Muscle of arm (tissue), 12 donors: ENCODE results near the gene TMCC3. TPM values are rescaled to one million over a fixed set of nuclear protein-coding genes. Genes with fewer than 3 reads are reported as not detected.
"Not testable (repeated sequence)": the region's sequence is repeated elsewhere in the genome, so short reads cannot be mapped to it uniquely, and the experiment has no call there.

Experiments used
- DNase-seq: peaks from one replicate; pipeline ENCODE4 v3.0.0-alpha.2; 2013
- polyA plus RNA-seq, 12 donors: library from polyadenylated mRNA; unstranded; fragments of 120-200 nt; gene quantifications; one replicate each; pipeline ENCODE4 v1.2.1, GENCODE V29; 2013; ENCODE audit not compliant: insufficient read length in 12 of 12

TMCC3 gene
- polyA plus RNA-seq, 12 donors, result 12.6 to 29.1 (median 25.4) TPM; not detected in 1

GRCh38 chr12:94603434-94604365, 46.7 kb downstream of the TMCC3 start:
- no peak for DNase-seq

DNA sequence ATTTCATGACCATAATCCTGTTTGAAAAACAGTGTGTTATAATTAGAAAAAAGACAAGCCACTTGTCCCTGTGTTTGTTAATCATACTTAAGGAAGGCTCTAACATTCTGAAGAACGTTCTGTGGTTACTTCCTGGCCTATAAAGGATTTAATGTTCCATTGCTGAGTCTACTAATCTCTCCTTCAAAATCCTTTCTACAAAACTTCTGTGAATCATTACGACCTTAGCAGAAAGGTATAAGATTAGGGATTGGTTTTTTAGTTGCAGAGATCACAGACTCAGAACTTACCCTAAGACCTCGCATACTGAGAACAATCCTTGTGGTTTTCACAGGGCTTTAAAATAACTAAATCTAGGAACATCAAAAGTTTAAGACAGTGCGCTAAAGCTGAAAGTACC, 48.3 kb downstream of the TMCC3 start:
- no peak for DNase-seq

DNA sequence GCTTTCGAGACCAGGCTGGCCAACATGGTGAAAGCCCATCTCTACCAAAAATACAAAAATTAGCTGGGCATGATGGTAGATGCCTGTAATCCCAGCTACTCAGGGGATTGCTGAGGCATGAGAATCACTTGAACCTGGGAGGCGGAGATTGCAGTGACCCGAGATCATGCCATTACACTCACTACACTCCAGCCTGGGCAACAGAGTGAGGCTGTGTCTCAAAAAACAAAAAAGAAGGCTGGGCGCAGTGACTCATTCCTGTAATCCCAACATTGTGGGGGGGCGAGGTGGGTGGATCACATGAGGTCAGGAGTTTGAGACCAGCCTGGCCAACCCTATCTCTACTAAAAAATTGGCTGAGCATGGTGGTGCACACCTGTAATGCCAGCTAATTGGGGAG, 49.0 kb downstream of the TMCC3 start:
- not testable (repeated sequence) for DNase-seq

DNA sequence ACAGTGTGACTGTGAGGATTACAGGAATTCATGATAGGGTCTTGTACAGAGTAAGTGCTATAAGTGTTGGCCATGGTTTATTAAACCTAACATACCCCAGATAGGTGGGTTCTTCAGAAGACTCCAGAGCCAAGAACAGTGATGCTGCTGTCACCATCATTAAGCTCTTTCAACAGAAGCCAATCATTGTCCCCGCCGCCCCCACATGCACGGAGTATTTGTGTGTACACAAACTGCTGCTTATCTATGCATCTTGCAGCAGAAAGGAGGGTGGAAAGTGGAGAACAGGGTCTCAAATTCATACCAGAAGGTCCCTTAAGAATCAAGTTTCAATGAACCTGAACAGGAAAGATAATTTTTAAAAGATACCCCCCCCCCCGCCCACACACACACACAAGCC, 51.2 kb downstream of the TMCC3 start:
- no peak for DNase-seq

DNA sequence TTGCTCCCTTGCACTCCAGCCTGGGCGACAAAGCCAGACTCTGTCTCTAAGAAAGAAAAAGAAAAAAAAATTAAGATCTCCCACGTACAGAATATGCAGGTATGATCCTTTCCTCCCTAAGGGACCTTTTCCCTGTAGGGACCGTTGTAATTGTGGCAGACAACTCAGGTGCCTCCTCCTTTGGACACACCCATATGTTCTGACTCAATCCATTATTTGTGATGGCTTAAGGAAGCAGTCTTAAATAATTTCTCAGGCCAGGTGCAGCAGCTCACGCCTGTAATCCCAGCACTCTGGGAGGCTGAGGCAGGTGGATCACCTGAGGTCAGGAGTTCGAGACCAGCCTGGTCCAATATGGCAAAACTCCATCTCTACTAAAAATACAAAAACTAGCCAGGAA, 53.1 kb downstream of the TMCC3 start:
- DNase-seq, result no peak

- DNase-seq, result no peak
These were observed 53.8 kb downstream of the TMCC3 start for GRCh38 chr12:94596596-94596995.

DNA sequence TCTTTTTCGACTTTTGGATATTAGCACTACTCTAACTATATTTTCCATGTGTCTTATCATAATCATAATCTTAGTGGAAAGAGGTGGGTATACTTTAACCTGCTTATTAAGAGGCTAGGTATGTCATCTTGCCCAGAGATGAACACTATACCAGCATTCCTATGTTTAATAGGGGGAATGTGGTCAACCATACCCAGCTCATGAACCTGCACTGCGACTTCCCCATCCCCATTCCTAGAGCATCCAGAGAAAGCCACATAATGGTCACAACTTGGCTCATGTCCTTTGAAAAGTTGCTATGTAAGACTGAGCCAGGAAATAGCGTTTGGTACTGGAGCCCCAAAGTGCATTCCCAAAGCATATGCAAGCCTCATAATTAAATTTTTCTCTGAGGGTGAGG, 55.2 kb downstream of the TMCC3 start:
- no peak for DNase-seq

- DNase-seq, result no peak
These were observed 55.9 kb downstream of the TMCC3 start for GRCh38 chr12:94594443-94594825.

DNA sequence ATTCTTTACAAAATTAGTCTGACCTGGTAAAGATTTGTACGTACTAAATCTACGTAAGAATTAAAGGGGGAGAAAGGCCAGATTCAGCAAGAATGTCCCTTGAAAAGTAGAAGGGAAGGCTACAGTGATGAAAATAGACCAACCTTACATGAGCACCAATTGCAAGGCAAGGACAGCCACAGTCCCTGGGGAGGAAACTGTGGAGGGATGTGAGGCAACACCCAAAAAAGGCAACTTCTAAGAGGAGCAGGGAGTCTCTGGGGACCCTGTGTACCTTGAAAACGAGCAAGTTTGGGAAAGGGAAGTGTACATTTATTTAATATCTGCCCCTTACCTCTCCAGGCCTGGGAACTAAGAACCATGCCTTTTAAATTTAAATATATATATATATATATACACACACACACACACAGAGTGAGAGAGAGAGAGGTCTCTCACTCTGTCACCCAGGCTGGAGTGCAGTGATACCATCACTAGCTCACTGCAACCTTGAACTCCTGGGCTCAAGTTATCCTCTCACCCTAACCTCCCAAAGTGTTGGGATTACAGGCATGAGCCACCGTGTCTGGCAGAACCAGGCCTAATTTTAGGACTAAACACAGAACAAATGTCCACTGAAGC, 56.4 kb downstream of the TMCC3 start:
- DNase-seq, result no peak

- not testable (repeated sequence) for DNase-seq
These were observed 57.6 kb downstream of the TMCC3 start for GRCh38 chr12:94592723-94593122.

DNA sequence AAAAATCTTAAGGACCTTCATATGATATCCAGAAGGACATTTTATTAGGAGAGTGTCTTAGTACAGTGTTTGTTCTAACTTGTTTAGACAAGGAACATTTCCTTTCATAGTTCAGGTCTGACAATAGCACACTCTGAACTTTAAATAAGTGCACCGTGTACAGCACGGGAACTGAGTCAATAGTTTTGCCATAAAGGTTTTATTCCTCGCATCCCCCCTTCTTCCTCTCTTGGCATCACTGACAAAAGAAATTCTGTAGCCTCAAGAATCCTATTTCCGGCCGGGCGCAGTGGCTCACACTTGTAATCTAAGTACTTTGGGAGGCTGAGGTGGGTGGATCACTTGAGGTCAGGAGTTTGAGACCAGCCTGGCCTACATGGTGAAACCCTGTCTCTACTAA, 58.3 kb downstream of the TMCC3 start:
- DNase-seq, result no peak

- no peak for DNase-seq
These were observed 59.9 kb downstream of the TMCC3 start for GRCh38 chr12:94590428-94590827.

DNA sequence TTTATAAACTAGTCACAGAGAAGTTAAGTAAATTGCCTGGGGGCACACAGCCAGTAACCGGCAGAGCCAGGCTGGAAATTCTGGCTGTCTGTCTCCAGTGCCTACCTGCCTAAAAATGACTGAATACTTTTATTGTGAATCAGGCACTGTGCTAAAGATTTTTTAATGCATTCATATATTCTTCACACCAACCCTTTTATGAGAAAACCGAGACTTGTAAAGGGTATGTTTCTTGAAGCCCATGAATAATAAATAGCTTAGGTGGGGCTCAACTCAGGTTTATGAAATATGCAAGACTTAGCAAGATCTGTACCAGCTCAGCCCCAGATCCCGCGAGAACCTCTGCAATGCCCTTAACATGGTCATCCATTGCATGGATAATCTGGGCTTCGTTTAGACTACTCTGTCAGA, 60.8 kb downstream of the TMCC3 start:
- no peak for DNase-seq

- no peak for DNase-seq
These were observed 62.0 kb downstream of the TMCC3 start for GRCh38 chr12:94588346-94588745.

GRCh38 chr12:94587266-94588241, 62.8 kb downstream of the TMCC3 start:
- no peak for DNase-seq

- no peak for DNase-seq
These were observed 63.6 kb downstream of the TMCC3 start for GRCh38 chr12:94586589-94587259.

GRCh38 chr12:94585626-94586025, 64.7 kb downstream of the TMCC3 start:
- DNase-seq, result no peak

DNA sequence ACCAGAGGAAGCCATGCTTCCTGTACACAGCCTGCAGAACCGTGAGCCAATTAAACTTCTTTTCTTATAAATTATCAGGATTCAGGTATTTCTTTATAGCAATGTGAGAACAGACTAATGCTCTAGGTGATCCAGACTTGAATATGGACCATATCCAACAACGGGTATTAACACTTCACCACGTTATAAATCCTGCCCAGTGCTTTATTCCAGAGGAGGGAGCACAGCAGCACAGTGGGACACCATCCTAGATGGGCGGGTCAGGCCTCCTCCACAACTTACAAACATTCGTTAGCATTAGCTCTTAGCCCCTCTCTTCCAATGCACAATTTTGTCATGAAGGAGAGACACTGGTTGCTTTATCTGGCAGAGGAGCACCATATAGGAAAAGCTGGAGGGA, 66.0 kb downstream of the TMCC3 start:
- DNase-seq, result no peak

DNA sequence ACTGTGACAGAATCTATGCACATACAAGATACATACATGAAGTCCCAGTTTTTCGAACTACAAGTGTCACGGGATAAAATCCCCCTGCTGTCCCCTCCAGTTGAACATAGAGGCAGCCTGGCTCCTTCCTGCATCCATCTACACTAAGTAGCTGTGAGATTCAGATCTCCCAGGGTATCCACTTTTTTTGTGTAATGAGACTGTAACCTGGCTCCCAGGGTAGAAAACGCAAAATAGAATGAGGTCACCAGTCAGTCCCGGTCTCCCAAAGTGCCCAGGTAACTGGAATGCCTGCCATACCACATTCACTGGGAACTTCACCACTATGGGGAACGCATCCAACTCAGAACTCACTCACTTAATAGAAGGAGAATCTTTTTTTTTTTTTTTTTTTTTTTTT, 67.8 kb downstream of the TMCC3 start:
- DNase-seq, result no peak

- DNase-seq, result no peak
These were observed 74.5 kb downstream of the TMCC3 start for GRCh38 chr12:94575645-94576403.

GRCh38 chr12:94575024-94575423, 75.3 kb downstream of the TMCC3 start:
- DNase-seq, result no peak
